MM.1S (cell line): Measurements from ENCODE around the gene PAH.

ENCODE experiments used
- DNase-seq: peaks from one replicate; pipeline ENCODE4 v3.0.0-alpha.2; 2015
- H2AFZ ChIP-seq: fragments of 300-600 bp; sonication (generic); 2 replicates; pipeline ENCODE4 v1.6.0; 2016; ENCODE audit warnings: antibody characterized with exemption, low read length
- H3F3A ChIP-seq: fragments of 300-600 bp; sonication (generic); 2 replicates; pipeline ENCODE4 v1.6.1; 2016; ENCODE audit warnings: mild to moderate bottlenecking, antibody characterized with exemption, low read length, moderate library complexity, mixed read lengths; ENCODE audit not compliant: insufficient read depth
- H3K27ac ChIP-seq: fragments of 300-600 bp; sonication (generic); 2 replicates; pipeline ENCODE4 v1.5.1; 2016; ENCODE audit warnings: mild to moderate bottlenecking, low read length
- H3K27me3 ChIP-seq: fragments of 300-600 bp; sonication (generic); replicated peaks from 2 replicates; pipeline ENCODE4 v1.6.0; 2016; ENCODE audit warnings: low read length; ENCODE audit not compliant: insufficient read depth
- H3K36me3 ChIP-seq: fragments of 300-600 bp; sonication (generic); replicated peaks from 2 replicates; pipeline ENCODE4 v1.6.1; 2016; ENCODE audit warnings: mild to moderate bottlenecking, low read length, mixed read lengths; ENCODE audit not compliant: insufficient read depth
- H3K4me1 ChIP-seq: fragments of 300-600 bp; sonication (generic); 2 replicates; pipeline ENCODE4 v1.6.1; 2016; ENCODE audit warnings: low read length, mixed read lengths
- H3K4me2 ChIP-seq: fragments of 300-600 bp; sonication (generic); 2 replicates; pipeline ENCODE4 v1.6.0; 2016; ENCODE audit warnings: low read depth, low read length
- H3K4me3 ChIP-seq: fragments of 300-600 bp; sonication (generic); 2 replicates; pipeline ENCODE4 v1.5.1; 2016; ENCODE audit warnings: low read length, mixed read lengths
- H3K79me2 ChIP-seq: fragments of 300-600 bp; sonication (generic); 2 replicates; pipeline ENCODE4 v1.6.1; 2016; ENCODE audit warnings: mixed run types, low read length, mixed read lengths
- H3K9ac ChIP-seq: fragments of 300-600 bp; sonication (generic); 2 replicates; pipeline ENCODE4 v1.6.1; 2016; ENCODE audit warnings: low read length, mixed read lengths
- H3K9me2 ChIP-seq: fragments of 300-600 bp; sonication (generic); replicated peaks from 2 replicates; pipeline ENCODE4 v1.6.1; 2016; ENCODE audit warnings: mild to moderate bottlenecking, low read length, mixed read lengths; ENCODE audit not compliant: insufficient read depth
- H3K9me3 ChIP-seq: fragments of 300-600 bp; sonication (generic); replicated peaks from 2 replicates; pipeline ENCODE4 v1.6.1; 2016; ENCODE audit warnings: mild to moderate bottlenecking, low read length, mixed read lengths; ENCODE audit not compliant: insufficient read depth
- H4K20me1 ChIP-seq: fragments of 300-600 bp; sonication (generic); 2 replicates; pipeline ENCODE4 v1.6.1; 2016; ENCODE audit warnings: mild to moderate bottlenecking, low read length, moderate library complexity, mixed read lengths; ENCODE audit not compliant: insufficient read depth
- CTCF ChIP-seq: fragments of 300-600 bp; sonication (generic); IDR thresholded peaks from 2 replicates; pipeline ENCODE4 v1.5.1; 2016; ENCODE audit warnings: antibody characterized with exemption, low read length, mixed read lengths
- EZH2 ChIP-seq: fragments of 300-600 bp; sonication (generic); optimal IDR thresholded peaks from 2 replicates; pipeline ENCODE3; 2017; ENCODE audit warnings: low read depth, mild to moderate bottlenecking, antibody characterized with exemption, low read length, mixed read lengths
- EZH2phosphoT487 ChIP-seq: fragments of 300-600 bp; sonication (generic); IDR thresholded peaks from 2 replicates; pipeline ENCODE4 v1.6.1; 2018; ENCODE audit warnings: antibody characterized with exemption, low read length

The PAH gene

GRCh38 chr12:102959391-102959790, 42.3 kb upstream of the PAH start:
- Histone ChIP-seq H3K27me3 (peaks cover 7% of the 10 kb centered on the region; the same call in 1 of the 2 replicates), H3K9ac (no peak overlapping the region), H3K27ac (no peak overlapping the region), H3K4me2 (no peak overlapping the region), H2AFZ (no peak overlapping the region), H3K4me1 (no peaks in the 10 kb centered on the region), H4K20me1 (no peaks in the 10 kb centered on the region), H3K79me2 (no peaks in the 10 kb centered on the region), H3K9me2 (no peaks in the 10 kb centered on the region), H3K9me3 (no peaks in the 10 kb centered on the region), H3K4me3 (no peak overlapping the region), H3K36me3 (no peaks in the 10 kb centered on the region), H3F3A (no peaks in the 10 kb centered on the region)
- DNase-seq = no peak
- no peak for TF ChIP-seq EZH2phosphoT487

- DNase-seq = no peak
- Histone ChIP-seq H3K4me3 (peak overlapping the region; percentile 55), H3K9me2 (no peaks in the 10 kb centered on the region), H3K9me3 (no peaks in the 10 kb centered on the region), H3F3A (no peaks in the 10 kb centered on the region), H3K4me2 (peak overlapping the region; percentile 90; the same call in 1 of the 2 replicates), H3K27me3 (peaks cover 7% of the 10 kb centered on the region; the same call in 1 of the 2 replicates), H3K9ac (no peak overlapping the region), H3K27ac (no peak overlapping the region), H4K20me1 (no peaks in the 10 kb centered on the region), H3K79me2 (no peaks in the 10 kb centered on the region), H3K4me1 (no peaks in the 10 kb centered on the region), H3K36me3 (no peaks in the 10 kb centered on the region), H2AFZ (0 out of 2 replicates have a peak overlapping the region, but pooled peaks have one; percentile 51)
- no peak for TF ChIP-seq EZH2phosphoT487
- no peak for TF ChIP-seq EZH2
- TF ChIP-seq CTCF = no peak
Observed at GRCh38 chr12:102958830-102959176, 41.8 kb upstream of the PAH start.

- TF ChIP-seq EZH2phosphoT487 (no peak), CTCF (no peak), EZH2 (no peak)
- Histone ChIP-seq H3K9me3 (no peaks in the 10 kb centered on the region), H3K4me3 (peak overlapping the region; percentile 55), H3K27me3 (peaks cover 7% of the 10 kb centered on the region; the same call in 1 of the 2 replicates), H3K4me1 (no peaks in the 10 kb centered on the region), H3K4me2 (peak overlapping the region; percentile 90), H3K36me3 (no peaks in the 10 kb centered on the region), H3K27ac (no peak overlapping the region), H3K9ac (no peak overlapping the region), H3K9me2 (no peaks in the 10 kb centered on the region), H3K79me2 (no peaks in the 10 kb centered on the region), H3F3A (no peaks in the 10 kb centered on the region), H2AFZ (peak overlapping the region; percentile 51; the same call in 1 of the 2 replicates), H4K20me1 (no peaks in the 10 kb centered on the region)
- peak; percentile 70 for DNase-seq
Observed at GRCh38 chr12:102958073-102958829, 41.2 kb upstream of the PAH start.
